ENCODE measurements around the gene CAPN15.
A peak's percentile ranks its signal among the peaks of the same experiment; 100 is the strongest.
"Not testable (repeated sequence)": the region's sequence is repeated elsewhere in the genome, so short reads cannot be mapped to it uniquely, and the experiment has no call there.

The CAPN15 gene

DNA sequence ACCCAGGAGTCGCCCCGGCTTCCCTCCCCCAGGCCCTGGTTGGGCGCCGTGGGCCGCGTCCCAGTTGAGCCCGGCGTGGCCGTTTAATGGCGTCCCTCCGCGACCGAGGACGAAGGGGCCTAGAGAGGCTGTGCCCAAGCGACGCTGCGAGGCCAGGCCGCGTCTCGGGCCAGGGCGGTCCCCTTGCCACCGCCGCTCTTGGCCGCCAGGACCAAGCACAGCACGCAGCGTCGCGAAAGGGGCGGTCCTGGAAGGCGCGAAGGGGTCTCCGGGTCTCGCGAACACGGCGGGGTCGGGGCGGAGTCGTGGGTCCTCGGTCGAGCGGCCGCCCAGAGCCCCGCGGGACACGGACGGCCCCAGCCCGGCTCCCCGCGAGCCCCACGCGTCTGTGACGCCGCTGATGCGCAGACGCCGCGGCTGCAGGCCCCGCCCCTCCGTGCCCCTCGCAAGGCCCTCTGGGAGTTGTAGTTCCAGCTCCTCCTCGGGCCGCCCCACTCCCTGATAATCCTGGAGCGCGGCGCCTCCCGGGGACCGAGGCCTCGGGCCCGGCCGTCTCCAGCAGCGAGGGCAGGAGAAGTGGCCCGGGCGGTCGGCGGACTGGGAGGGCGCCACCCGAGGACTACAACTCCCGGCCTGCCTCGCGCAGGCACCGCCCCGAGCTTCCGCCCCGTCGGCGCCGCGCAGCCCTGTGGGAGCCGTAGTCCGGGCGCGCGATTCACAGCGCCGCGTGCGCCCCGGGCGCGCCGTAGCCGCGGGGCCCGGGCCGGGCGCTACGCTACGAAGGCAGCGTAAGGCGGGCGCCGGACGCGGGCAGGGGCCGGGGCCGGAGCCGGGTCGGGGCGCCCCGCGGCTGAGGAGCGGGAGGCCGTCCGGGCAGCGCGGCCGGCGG, at the start of gene CAPN15:
Gene CAPN15, plus strand, starts transcription at position 698 of the 889 bp plus-strand sequence. CDS start 19,127 bp downstream, outside the sequence.
- peak; percentile 76 to 80 for DNase-seq

DNA sequence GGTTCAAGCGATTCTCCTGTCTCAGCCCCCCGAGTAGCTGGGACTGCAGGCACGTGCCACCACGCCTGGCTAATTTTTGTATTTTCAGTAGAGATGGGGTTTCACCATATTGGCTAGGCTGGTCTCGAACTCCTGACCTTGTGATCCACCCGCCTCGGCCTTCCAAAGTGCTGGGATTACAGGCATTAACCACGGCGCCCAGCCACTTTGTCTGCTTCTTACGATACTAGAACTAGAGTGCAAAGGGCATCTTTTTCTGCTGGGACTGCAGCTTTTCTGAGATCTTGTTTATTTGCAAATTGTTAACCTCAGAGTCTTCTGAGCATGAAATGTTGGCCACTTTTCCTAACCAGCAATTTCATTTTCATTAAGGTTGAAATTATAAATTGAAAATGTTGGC, 49.2 kb upstream of the CAPN15 start:
- DNase-seq: not testable (repeated sequence)

DNA sequence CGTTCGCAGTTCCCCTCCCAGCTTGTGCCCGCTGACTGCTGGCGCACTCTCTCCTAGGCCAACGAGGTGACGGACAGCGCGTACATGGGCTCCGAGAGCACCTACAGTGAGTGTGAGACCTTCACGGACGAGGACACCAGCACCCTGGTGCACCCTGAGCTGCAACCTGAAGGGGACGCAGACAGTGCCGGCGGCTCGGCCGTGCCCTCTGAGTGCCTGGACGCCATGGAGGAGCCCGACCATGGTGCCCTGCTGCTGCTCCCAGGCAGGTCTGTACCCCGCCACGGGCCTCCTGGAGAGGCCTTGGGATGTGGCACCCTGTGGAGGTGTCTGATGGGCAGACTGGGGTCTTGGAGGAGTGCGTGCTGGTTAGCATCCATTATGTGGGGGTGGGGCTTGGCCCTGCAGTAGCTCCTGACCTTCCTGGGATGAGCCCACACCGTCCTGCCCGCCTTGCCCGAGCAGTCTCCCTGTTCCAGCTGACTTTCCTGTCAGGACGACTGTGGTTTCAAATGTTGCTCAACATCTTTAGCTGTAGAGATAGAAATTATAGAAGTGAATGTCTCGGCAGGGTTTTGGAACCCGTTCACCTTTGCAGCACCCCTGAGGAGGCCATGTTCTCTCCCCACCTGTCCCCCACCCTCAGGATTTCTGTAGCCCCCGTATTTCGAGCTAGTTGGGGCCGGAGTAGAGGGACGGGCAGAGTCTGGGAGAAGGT, 44.9 kb upstream of the CAPN15 start:
- no peak for DNase-seq

DNA sequence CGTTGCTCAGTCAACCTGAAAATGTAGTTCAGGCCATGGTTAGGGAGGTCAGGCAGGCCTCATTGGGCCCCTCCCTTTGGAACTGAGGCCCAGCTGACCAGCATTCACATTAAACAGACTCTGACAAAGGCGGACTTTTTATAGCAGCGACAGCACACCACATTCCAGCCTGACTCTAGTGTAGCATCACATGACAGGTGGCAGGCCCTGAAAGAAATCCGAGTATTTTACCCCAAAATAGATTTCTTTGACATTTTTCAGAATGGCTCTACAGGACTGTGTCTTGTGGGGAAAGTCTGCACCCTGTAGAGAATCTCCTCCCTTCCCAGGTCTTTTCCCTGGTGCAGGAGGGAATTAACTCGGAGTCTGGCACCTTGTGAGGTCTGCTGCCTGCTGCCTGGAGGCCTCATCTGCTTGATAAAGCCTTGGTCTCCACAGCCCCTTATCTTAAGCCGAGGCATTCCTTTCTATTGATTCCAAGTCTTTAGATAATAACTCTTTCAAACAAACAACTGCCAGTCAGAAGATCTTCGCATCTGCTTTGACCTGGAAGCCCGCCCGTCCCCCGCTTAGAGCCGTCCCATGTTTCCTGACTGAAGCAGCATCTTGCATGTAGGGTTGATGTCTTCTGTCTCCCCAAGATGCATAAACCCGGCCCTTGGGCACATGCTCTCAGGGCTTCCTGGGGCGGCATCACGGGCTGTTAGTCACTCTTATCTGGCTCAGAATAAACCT, 44.0 kb upstream of the CAPN15 start:
- DNase-seq: no peak

- DNase-seq: no peak
Measured at GRCh38 chr16:489606-490005, 37.9 kb upstream of the CAPN15 start.

DNA sequence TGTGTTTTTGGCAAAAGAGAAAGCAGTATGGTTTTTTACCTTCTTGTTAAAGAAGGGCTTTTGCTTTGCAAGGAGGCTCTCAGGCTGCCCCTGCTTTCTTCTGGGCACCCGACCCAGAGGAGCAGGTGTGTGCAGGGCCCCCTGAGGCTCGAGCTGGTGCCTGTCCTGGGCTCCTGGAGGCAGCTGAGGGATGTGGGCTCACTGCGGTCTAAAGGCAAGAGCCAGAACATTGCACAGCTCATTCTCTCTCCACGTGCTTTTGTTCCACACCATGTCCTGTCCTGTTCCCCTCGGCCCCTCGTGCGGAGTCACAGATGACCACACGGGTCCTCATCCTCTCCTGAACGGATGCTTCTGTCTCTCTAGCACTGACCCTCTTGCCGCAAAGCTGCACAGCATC, 36.7 kb upstream of the CAPN15 start:
- no peak for DNase-seq

GRCh38 chr16:491220-491919, 36.1 kb upstream of the CAPN15 start:
- no peak for DNase-seq

GRCh38 chr16:492211-492875, 35.2 kb upstream of the CAPN15 start:
- DNase-seq: no peak

- not testable (repeated sequence) for DNase-seq
Measured at GRCh38 chr16:494676-495075, 32.8 kb upstream of the CAPN15 start.

DNA sequence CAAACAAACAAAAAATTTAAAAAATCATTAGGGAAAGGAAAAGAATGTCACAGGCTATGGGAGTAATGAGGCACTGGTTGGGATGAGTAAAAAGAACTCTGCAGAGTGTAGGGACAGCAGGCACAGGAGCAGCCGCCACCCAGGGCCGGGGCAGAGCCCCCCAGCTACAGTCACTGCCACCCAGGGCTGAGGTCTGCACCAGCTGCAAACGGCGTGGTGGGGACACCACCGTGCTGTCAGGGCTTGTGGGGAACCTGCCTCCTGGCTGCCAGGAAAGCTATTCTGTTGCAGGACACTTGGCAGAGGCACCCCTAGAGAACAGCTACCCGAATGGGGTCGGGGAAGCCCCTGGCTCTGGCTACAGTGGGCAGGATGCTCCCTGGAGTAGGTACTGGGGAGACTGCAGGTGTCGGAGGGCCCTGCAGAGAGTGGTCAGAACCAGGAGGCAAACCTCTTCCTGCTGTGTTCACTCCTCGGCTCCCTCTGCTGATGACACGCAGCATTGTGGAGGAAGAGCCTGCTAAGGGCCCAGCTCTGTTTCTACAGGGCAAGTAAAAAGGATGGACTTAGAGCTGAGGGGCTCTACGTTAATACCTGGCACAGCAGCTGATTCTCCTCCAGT, 32.3 kb upstream of the CAPN15 start:
- no peak for DNase-seq

DNA sequence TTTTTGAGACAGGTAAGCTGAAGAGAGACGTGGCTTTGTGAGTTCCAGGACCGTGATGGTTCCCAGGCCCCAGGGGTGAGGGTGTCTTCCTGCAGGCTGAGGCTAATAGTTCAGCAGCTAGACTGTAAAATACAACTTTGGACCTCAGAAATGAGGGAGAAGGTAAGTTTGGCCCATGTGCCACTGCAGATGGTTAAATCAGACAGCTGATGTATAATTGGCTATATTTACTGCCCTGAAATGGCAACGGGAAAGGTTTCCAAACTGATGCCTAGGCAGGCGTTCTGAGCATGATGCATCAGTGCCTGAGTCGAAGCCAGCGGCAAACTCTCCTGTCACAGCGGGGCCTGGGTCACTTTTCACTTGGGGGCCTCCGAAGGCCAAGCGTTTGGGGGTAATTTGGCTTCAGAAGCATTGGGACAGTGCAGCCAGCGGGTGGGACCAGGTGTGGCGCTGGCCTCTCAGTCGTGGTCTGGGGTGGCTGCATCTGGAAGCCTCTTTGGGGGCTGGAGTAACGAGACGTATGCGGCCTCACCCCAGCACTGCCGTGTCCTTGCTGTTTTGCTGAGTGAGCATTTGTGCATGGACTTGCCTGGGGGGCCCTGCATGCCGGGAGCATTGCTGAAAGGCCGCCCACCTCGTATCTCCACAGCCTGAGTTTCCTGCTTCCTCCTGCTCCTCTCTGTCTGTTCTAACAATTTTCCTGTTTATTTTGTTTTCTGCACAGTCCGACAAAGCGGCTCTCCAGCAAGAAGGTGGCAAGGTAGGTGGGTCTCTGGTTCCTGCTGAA, 31.2 kb upstream of the CAPN15 start:
- no peak for DNase-seq

- DNase-seq: no peak
Measured at GRCh38 chr16:497258-497657, 30.3 kb upstream of the CAPN15 start.

DNA sequence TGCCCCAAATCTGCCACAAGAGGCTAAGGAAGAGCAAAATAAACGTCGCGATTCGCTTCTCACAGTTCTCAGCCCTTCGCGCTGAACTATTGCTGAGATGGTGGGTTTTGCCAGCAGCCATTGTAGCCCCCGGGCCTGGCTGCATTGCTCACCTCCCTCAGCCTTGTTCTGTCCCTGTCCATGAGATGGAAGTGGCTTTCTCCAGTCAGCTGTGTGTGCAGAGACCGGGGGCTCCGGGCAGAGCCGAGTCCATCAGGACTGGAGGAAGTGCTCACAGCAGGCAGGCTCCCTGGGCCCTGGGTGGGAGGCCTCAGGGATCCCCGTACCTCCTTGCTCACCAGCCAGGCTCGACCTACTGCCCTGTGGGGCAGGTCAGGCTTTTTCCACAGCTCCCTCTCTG, 27.6 kb upstream of the CAPN15 start:
- DNase-seq: no peak

- no peak for DNase-seq
Measured at GRCh38 chr16:500709-501108, 26.8 kb upstream of the CAPN15 start.

DNA sequence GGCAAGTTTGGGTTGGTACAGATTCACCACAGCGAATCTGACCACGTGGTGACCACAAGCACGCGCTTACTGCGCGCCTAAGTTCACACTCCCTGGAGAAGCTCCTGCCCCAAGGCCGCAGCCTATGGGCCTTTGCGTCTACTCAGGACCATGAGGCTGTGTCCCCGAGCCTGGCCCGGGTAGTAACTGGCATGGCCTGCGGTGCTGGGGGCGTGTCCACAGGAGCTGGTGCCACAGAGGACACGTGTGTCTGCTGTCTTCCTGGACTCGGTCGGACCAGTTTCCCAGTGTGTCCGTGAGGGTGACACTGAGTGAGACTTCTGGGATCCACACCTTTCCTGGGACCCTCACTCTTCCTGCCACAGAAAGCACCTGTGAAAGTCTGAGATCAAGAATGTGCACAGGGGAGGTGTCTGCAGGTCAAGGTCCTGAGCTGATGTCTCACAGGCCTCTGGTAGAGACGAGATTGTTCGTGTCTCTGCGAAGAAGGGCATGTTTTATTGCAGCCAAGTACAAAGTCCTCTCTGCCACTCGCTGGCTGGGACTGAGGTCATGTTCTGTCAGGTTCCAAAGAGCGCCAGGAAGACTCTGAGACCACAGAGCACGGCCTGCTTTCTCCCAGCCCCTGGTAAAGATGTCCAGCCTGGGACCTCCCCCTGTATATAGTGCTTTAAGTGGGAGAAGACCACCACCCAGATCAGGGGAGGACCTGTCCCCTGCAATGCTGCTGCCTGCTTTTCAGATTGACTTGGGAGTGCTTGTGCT, 25.2 kb upstream of the CAPN15 start:
- DNase-seq: no peak

DNA sequence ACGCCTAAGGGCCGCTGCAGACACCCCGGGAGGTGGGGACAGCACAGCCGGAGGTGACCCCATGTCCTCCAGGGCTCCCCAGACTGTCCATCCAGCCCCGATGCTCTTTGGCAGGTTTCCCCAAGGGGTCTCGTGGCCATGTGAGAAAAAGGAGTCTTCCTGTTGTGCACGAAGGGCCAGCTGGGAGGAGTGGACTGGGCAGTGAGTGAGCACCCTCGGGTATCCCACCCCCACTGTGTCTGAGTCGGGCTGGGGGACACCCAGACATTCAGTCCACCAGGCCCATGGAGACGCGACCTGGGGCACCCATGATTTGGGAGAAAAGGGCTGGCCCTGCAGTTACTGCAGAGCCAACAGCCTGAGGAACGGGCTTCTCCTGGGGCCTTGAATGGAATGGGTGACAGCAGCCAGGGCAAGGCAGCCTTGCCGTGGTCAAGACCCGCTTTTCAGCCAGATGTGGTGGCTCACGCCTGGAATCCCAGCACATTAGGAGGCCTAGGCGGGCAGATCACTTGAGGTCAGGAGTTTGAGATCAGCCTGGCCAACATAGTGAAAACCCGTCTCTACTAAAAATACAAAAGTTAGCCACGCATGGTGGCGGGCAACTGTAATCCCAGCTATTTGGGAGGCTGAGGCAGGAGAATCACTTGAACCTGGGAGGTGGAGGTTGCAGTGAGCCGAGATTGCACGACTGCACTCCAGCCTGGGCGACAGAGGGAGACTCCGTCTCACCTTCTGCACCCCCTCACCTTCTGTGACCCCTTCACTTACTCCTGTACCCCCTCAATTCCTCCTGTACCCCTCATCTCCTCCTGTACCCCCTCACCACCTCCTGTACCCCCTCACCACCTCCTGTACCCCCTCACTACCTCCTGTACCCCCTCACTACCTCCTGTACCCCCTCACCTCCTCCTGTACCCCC, 24.1 kb upstream of the CAPN15 start:
- DNase-seq: no peak

- DNase-seq: no peak
Measured at GRCh38 chr16:505479-506245, 21.9 kb upstream of the CAPN15 start.

GRCh38 chr16:506246-506546, 21.3 kb upstream of the CAPN15 start:
- DNase-seq: no peak
